ENCODE results near the gene TPPP. TPM values are rescaled to one million over a fixed set of nuclear protein-coding genes. Genes with fewer than 3 reads are reported as not detected.

Gene TPPP
- total RNA-seq, 1 donor from 2014 or later: 0.46 TPM

- no peak for DNase-seq (ENCODE audit: low read depth)
- TF ChIP-seq, protein P1, sequence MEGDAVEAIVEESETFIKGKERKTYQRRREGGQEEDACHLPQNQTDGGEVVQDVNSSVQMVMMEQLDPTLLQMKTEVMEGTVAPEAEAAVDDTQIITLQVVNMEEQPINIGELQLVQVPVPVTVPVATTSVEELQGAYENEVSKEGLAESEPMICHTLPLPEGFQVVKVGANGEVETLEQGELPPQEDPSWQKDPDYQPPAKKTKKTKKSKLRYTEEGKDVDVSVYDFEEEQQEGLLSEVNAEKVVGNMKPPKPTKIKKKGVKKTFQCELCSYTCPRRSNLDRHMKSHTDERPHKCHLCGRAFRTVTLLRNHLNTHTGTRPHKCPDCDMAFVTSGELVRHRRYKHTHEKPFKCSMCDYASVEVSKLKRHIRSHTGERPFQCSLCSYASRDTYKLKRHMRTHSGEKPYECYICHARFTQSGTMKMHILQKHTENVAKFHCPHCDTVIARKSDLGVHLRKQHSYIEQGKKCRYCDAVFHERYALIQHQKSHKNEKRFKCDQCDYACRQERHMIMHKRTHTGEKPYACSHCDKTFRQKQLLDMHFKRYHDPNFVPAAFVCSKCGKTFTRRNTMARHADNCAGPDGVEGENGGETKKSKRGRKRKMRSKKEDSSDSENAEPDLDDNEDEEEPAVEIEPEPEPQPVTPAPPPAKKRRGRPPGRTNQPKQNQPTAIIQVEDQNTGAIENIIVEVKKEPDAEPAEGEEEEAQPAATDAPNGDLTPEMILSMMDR (conservative IDR thresholded peaks at IDR 0.05; ENCODE audit: low read depth, low read length): no peak
- no peak overlapping the region for H3K4me3 ChIP-seq (ENCODE audit: low read depth, low read length)
Measured at GRCh38 chr5:644971-645370, 48.2 kb downstream of the TPPP start.

GRCh38 chr5:644509-644908, 48.6 kb downstream of the TPPP start:
- TF ChIP-seq, protein P1 (conservative IDR thresholded peaks at IDR 0.05; ENCODE audit: low read depth, low read length): no peak
- DNase-seq (ENCODE audit: low read depth): no peak
- H3K4me3 ChIP-seq (ENCODE audit: low read depth, low read length): no peak overlapping the region

GRCh38 chr5:643811-644271, 49.3 kb downstream of the TPPP start:
- no peak for DNase-seq (ENCODE audit: low read depth)
- TF ChIP-seq, protein P1 (conservative IDR thresholded peaks at IDR 0.05; ENCODE audit: low read depth, low read length): no peak
- H3K4me3 ChIP-seq (ENCODE audit: low read depth, low read length): no peak overlapping the region

GRCh38 chr5:643351-643801, 49.8 kb downstream of the TPPP start:
- H3K4me3 ChIP-seq (ENCODE audit: low read depth, low read length): no peak overlapping the region
- DNase-seq (ENCODE audit: low read depth): no peak
- TF ChIP-seq, protein P1 (conservative IDR thresholded peaks at IDR 0.05; ENCODE audit: low read depth, low read length): no peak

- TF ChIP-seq, protein P1 (conservative IDR thresholded peaks at IDR 0.05; ENCODE audit: low read depth, low read length): no peak
- H3K4me3 ChIP-seq (ENCODE audit: low read depth, low read length): no peak overlapping the region
- no peak for DNase-seq (ENCODE audit: low read depth)
Measured at GRCh38 chr5:642481-642880, 50.7 kb downstream of the TPPP start.

DNA sequence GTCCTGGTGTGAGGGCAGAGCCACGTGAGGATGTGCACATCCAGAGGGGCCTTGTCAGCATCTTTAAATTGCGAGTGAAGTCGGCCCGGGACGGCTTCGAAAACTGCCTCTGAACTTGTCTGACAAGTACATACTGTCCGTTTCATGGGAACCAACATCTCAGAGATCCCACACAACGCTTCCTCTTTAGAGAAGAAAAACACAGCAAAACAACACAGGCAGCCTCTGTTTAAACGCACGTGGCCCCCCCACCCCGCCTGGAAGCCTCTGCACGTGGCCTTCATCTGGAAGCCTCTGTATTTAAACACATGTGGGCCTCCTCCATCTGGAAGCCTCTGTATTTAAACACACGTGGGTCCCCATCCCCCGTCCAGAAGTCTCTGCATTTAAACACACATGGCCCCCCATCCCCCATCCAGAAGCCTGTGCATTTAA, 51.8 kb downstream of the TPPP start:
- DNase-seq (ENCODE audit: low read depth): no peak
- TF ChIP-seq, protein P1 (conservative IDR thresholded peaks at IDR 0.05; ENCODE audit: low read depth, low read length): no peak
- no peak overlapping the region for H3K4me3 ChIP-seq (ENCODE audit: low read depth, low read length)
